GM21390 (cell line): ENCODE results near the gene SPATA25.

ENCODE experiments used
- ATAC-seq: cut with Tn5 transposase; IDR thresholded peaks from one replicate; pipeline ENCODE4 v1.9.1; 2021; ENCODE audit not compliant: unreplicated experiment

SPATA25 gene

DNA sequence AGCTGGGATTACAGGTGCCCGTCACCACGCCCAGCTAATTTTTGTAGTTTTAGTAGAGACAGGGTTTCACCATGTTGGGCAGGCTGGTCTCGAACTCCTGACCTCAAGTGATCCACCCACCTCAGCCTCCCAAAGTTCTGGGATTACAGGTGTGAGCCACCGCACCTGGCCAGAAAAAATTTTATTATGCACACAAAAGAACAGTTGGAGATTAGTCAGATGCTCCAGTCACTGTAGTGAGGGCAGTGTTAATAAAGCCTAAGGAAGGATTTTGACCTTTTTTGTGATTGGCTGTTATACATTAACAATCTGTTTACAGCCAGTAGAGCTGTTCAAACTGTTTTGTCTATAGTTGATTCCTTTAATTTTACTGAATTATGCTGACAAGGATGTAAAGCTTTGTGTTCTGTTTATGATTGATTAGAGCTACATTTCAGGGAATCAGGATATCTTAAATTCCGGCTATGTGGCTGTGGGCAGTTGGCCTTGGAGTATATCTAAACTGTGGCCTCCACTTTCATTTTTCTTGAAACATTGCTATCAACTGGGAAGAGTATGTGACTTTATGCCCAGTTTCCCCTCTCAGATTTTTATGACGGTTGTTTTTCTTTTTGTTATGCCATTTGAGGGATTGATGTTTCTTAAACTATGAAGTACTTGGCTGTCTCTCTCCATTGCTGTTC is 20.1 kb downstream of the SPATA25 start:
- ATAC-seq: no peak

DNA sequence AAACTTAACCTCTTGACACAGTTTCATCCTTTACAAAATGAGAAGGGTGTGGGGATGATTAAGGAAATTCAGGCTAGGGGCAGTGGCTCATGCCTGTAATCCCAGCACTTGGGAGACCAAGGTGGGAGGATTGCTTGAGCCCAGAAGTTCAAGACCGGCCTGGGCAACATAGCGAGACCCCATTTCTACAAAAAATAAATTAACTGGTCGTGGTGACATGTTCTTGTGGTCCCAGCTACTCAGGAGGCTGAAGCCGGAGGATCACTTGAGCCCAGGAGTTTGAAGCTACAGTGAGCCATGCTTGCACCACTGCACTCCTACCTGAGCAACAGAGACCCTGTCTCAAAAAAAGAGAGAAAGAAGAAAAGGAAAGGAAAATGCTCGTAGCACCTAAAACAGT is 21.0 kb downstream of the SPATA25 start:
- no peak for ATAC-seq

DNA sequence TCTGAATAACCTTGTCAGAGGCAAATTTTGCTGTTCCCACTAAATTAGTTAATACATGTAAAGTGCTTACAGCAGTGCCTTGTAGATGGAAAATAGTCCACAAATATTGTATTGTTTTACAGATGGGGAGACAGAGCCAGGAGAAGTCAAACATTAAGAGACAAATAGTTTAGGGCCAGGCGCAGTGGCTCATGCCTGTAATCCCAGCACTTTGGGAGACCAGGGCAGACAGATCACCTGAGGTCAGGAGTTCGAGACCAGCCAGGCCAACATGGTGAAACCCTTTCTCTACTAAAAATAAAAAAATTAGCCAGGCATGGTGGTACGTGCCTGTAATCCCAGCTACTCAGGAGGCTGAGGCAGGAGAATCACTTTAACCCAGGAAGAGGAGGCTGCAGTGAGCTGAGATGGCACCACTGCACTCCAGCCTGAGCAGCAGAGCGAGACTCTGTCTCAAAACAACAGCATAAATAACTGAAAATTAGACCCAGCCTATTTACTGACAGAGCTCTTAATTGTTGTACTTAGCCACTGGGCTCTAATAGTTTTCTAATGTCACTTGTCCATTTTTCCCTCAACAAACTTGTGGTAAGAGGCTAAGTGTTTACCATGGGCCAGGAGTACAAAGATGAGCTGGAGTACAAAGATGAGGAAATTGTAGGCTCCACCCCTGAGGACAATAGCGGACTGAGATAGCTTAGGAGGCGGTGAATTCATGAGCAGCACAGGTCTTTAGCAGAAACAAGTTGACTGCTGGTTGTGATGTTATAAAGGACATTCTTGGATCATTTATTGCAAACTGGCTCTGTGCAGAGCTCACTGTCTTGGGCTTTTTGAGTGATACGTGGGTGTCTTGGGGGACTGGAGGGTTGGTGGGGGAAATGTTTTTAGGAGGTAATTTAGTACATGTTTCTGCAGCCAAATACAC is 23.6 kb downstream of the SPATA25 start:
- no peak for ATAC-seq

DNA sequence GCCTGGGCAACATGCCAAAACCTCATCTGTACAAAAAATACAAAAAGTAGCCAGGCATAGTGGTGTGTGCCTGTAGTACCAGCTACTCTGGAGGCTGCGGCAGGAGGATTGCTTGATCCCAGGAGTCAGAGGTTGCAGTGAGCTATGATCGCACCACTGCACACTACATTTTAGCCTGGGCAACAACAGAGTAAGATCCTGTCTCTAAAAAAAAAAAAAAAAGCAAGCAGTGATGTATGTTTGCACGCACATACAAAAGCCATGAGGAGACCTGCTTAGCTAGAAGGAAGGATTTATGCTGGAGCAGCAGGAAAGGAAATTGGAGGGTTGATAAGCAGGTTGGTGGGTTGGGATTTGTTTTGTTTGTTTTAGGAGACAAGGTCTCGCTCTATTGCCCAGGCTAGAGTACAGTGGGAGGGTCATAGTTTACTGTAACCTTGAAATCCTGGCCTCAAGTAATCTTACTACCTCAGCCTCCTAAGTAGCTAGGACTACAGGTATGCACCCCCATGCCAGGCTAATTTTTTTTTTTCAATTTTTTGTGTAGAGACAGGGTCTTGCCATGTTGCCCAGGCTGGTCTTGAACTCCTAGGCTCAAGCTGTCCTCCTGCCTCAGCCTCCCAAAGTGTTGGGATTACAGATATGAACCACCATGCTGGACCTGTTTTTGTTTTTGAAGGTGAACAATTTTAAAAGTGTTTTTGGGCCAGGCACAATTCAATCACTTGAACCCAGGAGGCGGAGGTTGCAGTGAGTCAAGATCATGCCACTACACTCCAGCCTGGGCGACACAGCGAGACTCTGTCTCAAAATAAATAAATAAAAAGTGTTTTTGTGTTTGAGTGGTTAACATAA is 26.0 kb downstream of the SPATA25 start:
- ATAC-seq: no peak

DNA sequence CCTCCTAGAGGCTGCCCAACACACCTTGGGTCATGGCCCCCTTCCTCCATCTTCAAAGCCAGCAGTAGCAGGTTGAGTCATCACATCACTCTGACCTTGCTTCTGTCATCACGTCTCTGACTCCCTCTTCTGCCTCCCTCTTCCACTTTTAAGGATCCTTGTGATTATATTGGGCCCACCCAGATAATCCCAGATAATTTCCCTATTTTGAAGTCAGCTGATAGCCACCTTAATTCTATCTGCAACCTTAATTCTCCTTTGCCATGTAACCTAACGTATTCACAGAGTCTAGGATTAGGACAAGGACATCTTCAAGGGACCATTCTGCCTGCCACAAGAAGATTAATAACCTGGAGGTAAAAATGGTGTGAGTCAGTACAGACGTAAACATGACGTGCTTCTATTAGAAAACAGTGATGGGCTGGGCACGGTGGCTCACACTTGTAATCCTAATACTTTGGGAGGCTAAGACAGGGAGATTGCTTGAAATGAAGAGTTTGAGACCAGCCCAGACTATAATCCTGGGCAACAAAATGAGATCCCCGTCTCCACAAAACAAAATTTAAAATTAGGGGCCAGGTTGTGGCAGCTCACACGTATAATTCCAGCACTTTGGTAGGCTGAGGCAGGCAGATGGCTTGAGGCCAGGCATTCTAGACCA is 26.7 kb downstream of the SPATA25 start:
- ATAC-seq: no peak

DNA sequence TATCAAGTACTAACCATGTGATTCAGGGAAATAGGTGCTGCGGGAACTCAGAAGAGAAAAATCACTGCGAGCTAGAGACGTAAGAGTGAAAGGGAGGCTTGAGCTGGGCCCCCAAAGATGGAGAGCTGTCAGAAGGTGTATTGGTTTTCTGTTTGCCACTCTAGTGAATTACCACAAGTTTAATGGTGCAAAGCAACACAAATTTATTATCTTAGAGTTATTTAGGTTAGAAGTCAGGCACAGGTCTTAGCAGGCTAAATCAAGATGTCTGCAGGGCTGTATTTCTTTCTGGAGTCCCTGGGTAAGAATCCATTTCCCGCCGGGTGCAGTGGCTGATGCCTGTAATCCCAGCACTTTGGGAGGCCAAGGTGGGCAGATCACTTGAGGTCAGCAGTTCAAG is 27.5 kb downstream of the SPATA25 start:
- no peak for ATAC-seq

DNA sequence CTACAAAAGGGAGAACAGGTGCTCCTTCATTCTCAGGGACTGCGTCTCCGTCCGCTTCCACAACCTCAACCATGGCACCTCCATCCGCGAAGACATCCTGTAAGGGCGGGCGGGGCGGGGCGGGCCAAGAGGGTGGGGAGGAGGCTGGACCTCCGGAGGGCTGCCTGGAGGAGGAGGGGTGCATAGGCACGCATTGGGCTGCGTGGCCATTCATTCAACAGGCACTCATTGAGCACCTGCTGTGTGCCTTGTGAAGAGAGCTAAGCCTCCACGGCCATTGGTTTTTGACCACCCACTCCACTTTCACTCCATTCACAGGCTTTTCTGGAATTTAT is 29.6 kb downstream of the SPATA25 start:
- peak; percentile 4 for ATAC-seq

DNA sequence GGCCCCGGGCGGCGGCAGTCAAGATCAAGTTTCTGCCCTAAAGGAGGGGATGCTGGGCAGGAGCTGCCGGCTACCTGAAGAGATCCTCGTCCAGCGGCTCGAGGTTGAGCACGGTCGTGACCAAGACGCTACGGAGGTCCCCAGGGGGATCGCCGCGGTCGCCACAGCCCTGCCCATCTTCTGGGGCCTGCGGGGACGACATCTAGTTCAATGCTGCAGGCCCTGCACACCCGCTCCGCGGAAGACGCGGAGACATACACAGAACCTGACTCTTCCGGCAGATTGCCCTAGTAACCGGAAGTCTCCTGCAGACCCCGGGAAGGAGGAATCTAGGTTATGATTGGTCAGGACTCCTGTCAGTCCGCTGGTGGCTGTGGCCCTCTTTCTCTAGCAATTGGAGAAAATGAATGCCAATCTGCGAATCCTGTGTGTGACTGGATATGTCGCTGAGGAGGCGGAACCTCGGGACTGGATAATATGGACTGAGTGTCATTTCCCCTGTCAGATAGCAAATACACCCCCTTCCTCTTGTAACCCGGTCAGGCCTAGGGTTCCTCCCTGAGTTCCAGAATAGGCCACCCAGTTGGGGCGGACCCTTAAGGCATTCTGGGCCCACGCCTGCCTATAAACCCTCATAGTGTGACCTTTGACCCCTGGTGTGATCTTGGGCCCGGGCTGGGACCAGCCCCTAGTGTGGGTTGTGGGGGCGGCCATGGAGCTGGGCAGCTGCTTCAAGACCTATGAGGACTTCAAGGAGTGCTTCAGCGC is 30.1 kb downstream of the SPATA25 start, which contains the start of the genes ACOT8 and ZSWIM3:
Gene ACOT8 (minus strand): TSS at position 279 of the 768 bp plus-strand sequence. CDS start 77 bp downstream, at position 202.
Gene ZSWIM3 (plus strand): TSS at position 501 of the 768 bp plus-strand sequence. CDS start 212 bp downstream, at position 713.
- peak; percentile 98 for ATAC-seq

DNA sequence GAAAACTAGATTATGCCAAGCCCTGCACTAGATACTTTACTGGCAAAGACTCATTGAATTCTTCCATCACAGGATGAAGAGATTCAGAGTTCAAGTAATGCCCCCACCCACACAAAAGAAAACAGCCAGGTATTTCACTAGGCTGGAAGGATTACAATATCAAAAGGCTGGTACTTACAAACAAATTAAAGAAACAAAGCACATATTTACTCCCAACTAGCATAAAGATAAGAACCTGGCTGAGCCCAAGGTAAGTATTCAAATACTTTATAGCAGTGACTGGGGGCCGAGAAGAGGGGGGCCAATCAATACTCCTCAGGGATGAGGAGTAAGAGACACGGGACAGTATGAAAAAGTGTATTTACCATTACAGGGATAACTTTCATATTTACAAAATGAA is 33.9 kb downstream of the SPATA25 start:
- no peak for ATAC-seq

DNA sequence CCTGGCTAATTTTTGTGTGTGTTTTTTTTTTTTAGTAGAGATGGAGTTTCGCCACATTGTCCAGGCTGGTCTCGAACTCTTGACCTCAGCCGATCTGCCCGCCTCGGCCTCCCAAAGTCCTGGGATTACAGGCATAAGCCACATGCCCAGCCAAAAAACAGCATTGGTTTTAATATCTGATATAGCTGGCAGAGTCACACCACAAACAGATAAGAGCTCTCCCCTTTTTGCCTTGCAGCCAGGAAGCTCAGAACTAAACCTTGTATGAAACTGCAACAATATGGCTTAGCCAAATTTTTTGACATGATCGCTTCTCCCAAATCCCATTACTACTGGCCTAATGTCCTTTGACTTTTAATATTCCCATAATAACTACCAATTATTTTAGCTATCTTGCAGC is 35.1 kb downstream of the SPATA25 start:
- no peak for ATAC-seq

DNA sequence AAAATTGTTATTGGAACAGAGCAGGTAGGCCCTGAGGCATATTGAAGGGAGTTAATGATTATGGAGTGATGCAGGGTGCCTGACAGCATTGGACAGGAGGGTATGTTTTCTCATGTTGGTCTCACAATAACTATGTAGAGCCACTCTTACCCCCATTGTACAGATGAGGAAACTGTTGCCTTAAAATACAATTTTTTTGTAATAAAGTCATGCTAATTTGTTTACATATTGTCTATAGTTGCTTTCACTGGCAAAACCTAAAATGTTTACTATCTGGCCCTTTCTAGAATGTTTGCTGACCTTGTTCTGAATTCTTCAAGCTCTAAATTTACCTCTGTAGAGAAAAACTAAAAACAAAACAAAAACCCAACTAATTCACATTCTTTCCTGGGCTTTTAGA is 35.9 kb downstream of the SPATA25 start:
- ATAC-seq: no peak

DNA sequence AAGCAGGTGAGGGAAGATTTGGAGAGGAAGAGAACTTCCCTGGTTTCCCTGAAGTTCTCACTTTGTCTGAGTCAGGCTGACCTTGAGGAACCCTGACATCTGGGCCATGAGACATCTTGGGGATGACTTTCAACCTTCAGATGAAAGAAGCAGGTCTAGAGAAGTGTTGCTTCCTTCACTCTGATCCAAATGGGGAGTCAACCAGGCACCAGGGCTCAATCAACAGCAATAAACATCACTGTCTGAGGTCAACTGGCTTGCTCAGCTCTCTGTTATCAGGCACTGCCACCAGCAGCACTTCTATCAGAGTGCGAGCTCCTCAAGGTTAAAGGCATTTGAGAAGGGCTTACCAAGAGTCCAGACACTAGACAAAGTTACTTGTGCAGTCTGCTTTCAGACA is 36.5 kb downstream of the SPATA25 start:
- no peak for ATAC-seq

DNA sequence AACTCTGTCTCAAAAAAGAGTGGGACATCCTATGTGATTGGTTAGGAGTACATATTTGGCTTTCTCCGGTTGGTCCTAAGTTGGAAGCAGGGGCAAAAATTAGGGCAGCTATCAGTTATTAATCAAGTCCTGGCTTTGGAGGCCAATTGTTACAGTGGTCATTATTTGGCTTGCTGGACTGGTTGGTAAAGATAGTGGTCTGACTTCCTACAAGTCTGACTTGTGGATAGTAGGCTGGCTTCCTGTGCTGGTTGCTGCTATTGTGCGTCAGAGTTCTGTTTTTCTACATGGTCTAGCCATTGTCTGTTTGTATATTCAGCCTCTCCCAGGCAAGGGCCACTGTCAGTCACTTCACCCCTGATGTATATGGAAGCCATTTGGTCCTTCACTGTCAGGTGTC is 37.2 kb downstream of the SPATA25 start:
- ATAC-seq: no peak

DNA sequence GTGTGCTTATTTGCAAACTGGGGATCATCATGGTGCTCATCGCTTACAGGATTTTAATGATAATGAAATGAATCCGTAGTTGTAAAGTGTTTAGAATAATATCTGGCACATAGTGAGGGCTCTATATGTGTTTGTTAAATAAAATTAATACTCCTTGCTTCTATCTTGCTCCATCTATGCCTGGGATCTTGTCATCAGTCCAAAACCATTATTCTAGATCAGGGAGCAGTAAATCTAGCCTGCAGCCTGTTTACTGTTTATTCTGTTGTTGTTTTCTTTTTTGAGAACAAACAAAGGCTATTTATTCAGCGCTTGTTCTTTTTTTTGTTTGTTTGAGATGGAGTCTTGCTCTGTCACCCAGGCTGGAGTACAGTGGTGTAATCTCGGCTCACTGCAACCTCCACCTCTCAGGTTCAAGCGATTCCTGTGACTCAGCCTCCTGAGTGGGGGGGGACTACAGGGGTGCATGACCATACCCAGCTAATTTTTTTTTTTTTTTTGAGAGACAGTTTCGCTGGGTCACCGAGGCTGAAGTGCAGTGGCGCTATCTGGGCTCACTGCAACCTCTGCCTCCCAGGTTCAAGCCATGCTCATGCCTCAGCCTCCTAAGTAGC is 38.3 kb downstream of the SPATA25 start:
- ATAC-seq: no peak

DNA sequence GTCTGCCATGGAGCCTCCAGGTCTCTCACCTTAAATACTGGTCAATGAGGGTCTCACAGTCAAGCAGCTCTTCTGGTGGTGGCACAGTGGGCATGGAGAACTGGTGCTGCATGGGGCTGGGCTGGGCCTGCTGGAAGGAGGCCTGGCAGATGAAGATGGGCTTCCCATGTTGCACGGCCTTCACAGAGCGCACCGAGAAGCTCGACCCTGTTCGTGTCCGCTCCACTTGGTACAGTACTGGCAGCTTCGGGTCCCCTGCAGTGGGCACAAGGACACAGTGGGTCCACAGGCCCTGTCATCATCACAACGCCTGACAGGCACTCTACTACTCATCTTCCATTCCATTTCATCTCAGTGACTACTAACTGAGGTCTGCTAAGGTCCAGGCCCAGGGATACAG is 39.0 kb downstream of the SPATA25 start:
- no peak for ATAC-seq

DNA sequence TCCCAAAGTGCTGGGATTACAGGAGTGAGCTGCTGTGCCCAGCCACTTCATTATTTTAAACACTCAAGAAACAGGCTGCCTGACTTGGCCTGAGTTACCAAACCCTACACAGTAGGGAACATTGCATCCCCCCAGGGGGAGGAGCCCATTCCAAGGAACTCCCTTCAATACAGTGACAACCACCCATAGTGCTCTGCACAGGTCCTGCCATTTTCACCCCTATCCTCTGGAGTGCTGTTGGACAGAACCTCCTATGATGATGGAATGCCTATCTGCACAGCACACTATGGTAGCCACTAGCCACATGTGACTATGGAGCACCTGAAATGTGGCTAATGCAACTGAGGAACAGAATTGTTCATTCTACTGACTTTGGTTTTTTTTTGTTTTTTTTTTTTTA is 42.0 kb downstream of the SPATA25 start:
- no peak for ATAC-seq

DNA sequence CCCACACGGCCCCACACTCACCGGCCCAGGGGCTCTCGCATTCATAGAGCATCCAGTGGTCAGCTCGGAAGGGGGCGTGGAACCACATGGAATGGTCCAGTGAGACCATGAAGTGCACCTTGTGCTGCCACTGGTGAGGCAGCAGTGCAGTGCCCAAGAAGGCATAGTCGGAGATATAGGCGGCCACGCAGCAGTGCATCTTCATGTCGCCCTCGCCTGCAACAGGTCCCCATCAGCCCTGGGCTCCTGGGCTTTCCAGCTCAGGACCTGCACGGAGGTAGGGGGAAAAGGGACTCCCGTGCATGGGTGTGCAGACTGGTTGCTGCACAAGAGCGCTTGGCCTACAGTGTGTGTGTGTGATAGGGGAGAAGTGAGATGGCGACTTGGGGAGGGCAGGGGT is 43.9 kb downstream of the SPATA25 start:
- no peak for ATAC-seq

DNA sequence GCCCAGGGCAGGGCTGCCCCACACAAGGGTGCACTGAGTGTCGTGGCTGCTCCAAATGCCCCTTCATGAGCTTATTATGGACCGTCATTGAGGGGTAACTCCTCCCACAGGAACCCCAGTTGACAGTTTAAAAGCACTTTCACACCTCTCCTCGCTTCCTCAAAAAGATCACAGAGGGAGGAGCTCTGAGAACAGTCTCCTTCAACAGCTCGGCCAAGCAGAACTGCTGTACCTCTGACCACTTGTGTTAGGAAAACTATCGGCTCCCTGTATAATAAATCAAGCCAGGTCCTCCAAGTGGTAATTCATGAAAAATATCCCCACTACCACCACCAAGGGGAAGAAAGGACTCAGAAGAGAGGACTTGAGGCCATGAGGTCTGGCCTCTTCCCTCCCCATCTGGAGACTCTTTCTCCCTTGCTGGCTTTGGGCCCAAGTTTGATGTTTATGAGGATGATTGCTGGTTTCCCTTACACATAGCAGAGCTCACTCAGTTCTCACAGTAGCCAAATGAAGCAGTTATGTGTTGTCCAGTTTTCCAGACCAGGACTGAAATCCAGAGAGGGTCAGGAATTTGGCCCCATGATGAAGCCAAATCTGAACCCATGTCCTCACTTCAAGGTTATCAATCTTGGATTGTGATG is 45.1 kb downstream of the SPATA25 start:
- ATAC-seq: peak; percentile 81
